NB4 (cell line): ENCODE results near the gene BACE1.

ENCODE experiments used
- DNase-seq: peaks from one replicate; pipeline ENCODE4 v3.0.0; 2010; ENCODE audit warnings: low read depth
- H3K4me3 ChIP-seq: one replicate; pipeline ENCODE4 v1.5.1; 2011; ENCODE audit warnings: mild to moderate bottlenecking, low read depth, low read length, moderate library complexity
- CTCF ChIP-seq: IDR thresholded peaks from one replicate; pipeline ENCODE4 v1.5.1; 2012; ENCODE audit warnings: low read depth, low read length
- MYC ChIP-seq: IDR thresholded peaks from 2 replicates; pipeline ENCODE4 v1.6.1; 2011; ENCODE audit warnings: low read depth, low read length
- POLR2A ChIP-seq: IDR thresholded peaks from 2 replicates; pipeline ENCODE4 v1.6.1; 2011; ENCODE audit warnings: mild to moderate bottlenecking; ENCODE audit not compliant: insufficient read length; ENCODE audit errors: extremely low read depth
- TF ChIP-seq, protein P1 (sequence below): IDR thresholded peaks from 2 replicates; pipeline ENCODE4 v1.6.1; 2011; ENCODE audit warnings: low read depth, low read length

The BACE1 gene

DNA sequence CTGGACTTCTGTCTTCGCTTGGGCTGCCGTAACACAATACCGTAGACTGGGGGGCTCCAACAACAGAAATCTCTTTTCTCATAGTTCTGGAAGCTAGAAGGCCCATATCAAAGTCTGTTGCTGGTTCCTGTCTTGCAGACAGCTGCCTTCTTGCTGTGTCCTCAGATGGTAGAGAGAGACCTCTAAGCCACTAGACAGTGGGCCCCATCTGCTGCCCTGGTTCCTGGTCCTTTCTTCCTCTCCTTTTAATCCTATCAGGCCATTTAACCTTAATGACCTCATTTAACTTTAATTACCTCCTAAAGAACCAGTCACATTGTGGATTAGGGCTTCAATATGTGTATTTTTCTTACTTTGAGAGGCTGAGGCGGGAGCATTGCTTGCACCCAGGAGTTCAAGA, 21.0 kb upstream of the BACE1 start:
- no peak overlapping the region for H3K4me3 ChIP-seq
- TF ChIP-seq, protein P1, sequence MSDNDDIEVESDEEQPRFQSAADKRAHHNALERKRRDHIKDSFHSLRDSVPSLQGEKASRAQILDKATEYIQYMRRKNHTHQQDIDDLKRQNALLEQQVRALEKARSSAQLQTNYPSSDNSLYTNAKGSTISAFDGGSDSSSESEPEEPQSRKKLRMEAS, result no peak
- TF ChIP-seq CTCF, result no peak
- no peak for TF ChIP-seq POLR2A
- TF ChIP-seq MYC, result no peak
- no peak for DNase-seq

DNA sequence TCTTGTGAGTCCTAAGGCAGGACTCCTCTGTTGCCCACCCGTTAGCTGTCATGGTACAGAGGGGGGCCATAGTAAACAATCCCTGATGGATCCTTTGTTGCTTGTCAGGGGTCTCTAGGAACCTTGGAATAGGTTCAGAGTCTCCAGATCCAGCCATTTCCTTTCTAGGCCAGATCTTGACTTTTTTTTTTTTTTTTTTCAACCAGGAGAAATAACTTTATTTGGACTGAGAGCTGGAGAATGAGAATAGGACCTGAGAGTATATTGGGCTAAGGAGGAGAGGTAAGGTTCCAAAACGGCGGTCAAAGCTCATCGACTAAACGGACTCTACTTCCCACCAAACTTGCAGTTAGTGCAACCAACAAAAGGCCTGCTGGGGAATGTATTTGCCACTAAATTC, 19.3 kb upstream of the BACE1 start:
- H3K4me3 ChIP-seq, result no peak overlapping the region
- no peak for DNase-seq
- no peak for TF ChIP-seq CTCF
- TF ChIP-seq, protein P1, result no peak

- DNase-seq, result no peak
- H3K4me3 ChIP-seq, result no peak overlapping the region
- TF ChIP-seq CTCF (no peak), MYC (no peak)
- TF ChIP-seq, protein P1, result no peak
These were observed 18.8 kb upstream of the BACE1 start for GRCh38 chr11:117334896-117335295.

DNA sequence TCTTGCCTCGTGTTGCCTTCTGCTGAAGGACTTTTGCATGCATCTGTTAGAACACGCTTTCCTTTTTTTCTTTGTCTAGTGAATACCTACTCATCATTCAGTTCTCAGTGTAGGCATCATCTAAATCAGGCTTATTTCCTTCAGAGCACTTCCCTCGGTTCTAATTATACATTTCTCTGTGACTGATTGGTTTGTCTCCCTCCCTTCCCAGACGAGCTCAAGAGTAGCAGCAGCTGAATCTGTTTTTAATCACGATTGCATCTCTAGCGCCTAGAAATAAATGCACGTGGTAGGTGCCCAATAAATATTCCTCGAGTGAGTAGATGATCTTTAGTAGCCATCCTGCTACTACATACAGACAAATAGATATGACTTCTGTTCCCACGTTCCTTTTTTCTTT, 17.9 kb upstream of the BACE1 start:
- TF ChIP-seq CTCF (no peak), MYC (no peak), POLR2A (no peak)
- TF ChIP-seq, protein P1, result no peak
- no peak overlapping the region for H3K4me3 ChIP-seq
- DNase-seq, result no peak

DNA sequence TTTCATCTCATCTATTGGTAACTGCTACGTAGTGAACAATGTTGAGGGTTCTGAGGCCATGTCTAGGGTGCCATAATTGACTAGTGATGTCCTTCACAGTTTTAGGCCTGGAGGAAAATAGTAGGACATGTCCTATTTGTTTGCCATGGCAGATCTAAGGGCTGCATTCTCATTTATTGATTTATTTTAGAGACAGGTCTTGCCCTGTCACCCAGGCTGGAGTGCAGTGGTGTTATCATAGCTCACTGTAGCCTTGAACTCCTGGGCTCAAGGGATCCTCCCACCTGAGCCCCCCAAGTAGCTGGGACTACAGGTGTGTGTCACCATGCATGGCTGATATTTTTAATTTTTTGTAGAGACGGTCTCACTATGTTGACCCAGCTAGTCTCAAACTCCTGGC, 16.8 kb upstream of the BACE1 start:
- TF ChIP-seq, protein P1, result no peak
- no peak for TF ChIP-seq POLR2A
- no peak for TF ChIP-seq CTCF
- no peak for TF ChIP-seq MYC
- DNase-seq, result no peak
- no peak overlapping the region for H3K4me3 ChIP-seq

- peak; percentile 53 for DNase-seq
- TF ChIP-seq, protein P1, result no peak; the same call in 1 of the 2 replicates
- TF ChIP-seq POLR2A (no peak), CTCF (no peak), MYC (no peak)
- H3K4me3 ChIP-seq, result peak overlapping the region; percentile 81
These were observed 12.4 kb upstream of the BACE1 start for GRCh38 chr11:117328375-117329010.
